Ecto neural progenitor cell (in vitro differentiated cells): Measurements from ENCODE around the gene VRTN.
A peak's percentile ranks its signal among the peaks of the same experiment; 100 is the strongest.

Experiments used
- DNase-seq: peaks from one replicate; pipeline ENCODE4 v3.0.0-alpha.2; 2018; ENCODE audit warnings: low spot score

Gene VRTN

DNA sequence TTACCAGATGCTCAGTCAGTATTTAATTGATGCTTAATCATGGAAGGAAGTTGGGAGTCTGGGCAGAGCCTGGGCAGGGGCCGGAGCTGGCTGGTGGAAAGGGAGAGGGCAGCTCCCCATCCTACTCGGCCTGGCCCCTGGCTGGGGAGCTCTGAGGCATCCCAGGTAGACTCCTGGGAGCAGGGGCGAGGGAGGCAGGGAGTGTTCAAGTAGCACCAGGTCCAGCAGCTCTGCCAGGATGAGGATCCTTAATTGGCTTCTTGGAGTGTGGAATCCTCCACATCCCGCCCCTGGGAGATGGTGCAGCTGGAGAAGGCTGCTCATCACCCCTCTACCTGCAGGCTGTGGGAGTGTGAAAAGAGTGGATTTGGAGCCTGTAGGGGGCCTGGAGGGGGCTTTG lies 46.8 kb downstream of the VRTN start:
- DNase-seq, result no peak

DNA sequence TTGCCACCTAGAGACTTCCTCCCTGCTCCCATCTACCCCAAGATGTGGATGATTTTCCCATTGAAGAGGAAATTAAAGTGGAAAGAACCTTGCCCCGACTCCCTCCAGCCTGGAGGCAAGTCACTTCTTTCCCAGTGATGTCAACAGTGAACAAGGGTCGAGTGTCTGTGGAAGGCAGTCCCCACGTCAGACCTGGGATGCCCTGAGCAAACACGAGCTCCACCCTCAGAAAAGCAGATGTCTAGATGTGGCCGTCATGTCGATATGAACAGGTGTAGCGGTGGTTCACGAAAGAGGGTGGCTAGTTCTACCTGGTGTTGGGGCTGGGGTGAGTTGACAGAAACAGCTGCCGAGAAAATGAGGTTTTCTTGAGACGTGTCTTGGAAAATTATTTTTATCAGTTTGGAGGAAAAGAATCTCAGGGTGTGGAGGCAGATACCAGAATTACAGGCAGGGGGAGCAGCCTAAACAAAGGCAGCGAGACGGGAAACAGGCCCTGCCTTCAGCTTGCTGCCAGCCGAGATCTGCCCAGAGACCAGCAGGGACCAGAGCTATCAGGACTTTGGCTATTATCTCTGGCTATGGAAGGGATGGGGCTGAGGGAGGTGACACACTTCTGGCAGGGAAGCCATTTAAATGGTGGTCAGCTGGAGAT lies 51.9 kb downstream of the VRTN start:
- DNase-seq, result no peak

GRCh38 chr14:74400919-74401503 lies 52.7 kb downstream of the VRTN start:
- no peak for DNase-seq

GRCh38 chr14:74401504-74402241 lies 53.4 kb downstream of the VRTN start:
- DNase-seq, result peak; percentile 76

GRCh38 chr14:74402401-74403251 lies 54.4 kb downstream of the VRTN start:
- DNase-seq, result no peak

- no peak for DNase-seq
Measured at GRCh38 chr14:74403619-74404417, 55.5 kb downstream of the VRTN start.

- no peak for DNase-seq
Measured at GRCh38 chr14:74404435-74404834, 56.2 kb downstream of the VRTN start.

GRCh38 chr14:74405663-74406062 lies 57.4 kb downstream of the VRTN start:
- no peak for DNase-seq

- no peak for DNase-seq
Measured at GRCh38 chr14:74407021-74407800, 58.9 kb downstream of the VRTN start.

DNA sequence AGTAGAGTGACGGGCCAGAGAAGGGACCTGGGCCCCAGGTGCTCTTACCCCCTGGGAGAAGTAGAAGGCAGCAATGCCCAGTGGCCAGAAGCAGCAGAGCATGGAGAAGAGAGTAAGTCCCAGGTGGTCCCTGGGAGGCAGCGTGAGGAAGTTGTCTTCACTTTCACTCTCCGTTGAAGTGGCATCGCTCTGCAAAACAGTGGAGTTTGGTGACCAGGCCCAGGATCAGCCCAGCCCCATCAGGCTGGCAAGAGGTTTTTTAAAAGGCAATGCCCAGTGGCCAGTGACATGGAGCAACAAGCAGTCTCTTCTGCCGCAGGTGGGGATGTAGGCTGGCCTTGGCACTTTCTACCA lies 59.5 kb downstream of the VRTN start:
- DNase-seq, result no peak

GRCh38 chr14:74408870-74409269 lies 60.6 kb downstream of the VRTN start:
- DNase-seq, result no peak

DNA sequence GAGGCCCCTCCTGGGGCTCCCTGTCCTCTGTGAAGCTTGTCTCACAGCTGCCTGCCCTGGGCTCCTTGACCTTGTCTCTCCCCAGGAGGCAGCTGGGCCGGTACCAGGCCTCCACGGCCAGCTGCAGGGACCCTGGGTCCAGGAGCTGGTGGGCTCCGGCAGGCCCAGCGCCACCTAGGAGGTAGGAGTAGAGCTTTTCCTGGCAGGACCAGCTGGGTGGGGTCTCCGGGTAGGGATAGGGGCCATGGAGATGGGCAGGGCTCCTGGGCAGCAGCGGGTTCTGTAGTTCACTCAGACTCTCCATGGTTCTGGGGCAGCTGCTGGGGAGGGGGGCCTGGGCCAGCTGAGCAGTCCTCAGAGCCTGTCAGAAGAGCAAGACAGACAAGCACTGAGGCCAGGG lies 61.2 kb downstream of the VRTN start:
- no peak for DNase-seq
